Measurements from ENCODE around the gene GPR152. TPM values are rescaled to one million over a fixed set of nuclear protein-coding genes. Genes with fewer than 3 reads are reported as not detected.
"Not testable (repeated sequence)": the region's sequence is repeated elsewhere in the genome, so short reads cannot be mapped to it uniquely, and the experiment has no call there.

Gene GPR152
- total and polyA plus RNA-seq, 5 donors from 2014 or later = 0.13 to 0.84 (median 0.35) TPM; not detected in 1

GRCh38 chr11:67484847-67485311 is 32.4 kb upstream of the GPR152 start:
- peak overlapping the region; percentile 92 to 99 (median 96) for H3K4me3 Mint-ChIP-seq
- peak; percentile 40 to 69 (median 52) for DNase-seq
- H3K27me3 Mint-ChIP-seq = peaks cover 4% of the 10 kb centered on the region
- H3K27me3 ChIP-seq (ENCODE audit: control insufficient read depth, insufficient read depth, low read length) = no peaks in the 10 kb centered on the region
- H3K4me3 ChIP-seq (ENCODE audit: low read depth, low read length) = peak overlapping the region; percentile 86
- no peaks in the 10 kb centered on the region for H3K9me3 Mint-ChIP-seq
- ATAC-seq (ENCODE audit: low read depth in 2 of 2) = no peak
- H3K9me3 ChIP-seq (ENCODE audit: control insufficient read depth in 2 of 2, low read length in 2 of 2) = no peaks in the 10 kb centered on the region
- peak overlapping the region; percentile 92 for H3K27ac ChIP-seq (ENCODE audit: insufficient read depth, low read length, poor library complexity, severe bottlenecking)
- H3K4me1 ChIP-seq (ENCODE audit: control insufficient read depth, insufficient read depth, low read length, poor library complexity, severe bottlenecking) = peaks cover 67% of the 10 kb centered on the region
- H3K4me1 Mint-ChIP-seq = peaks cover 9 to 70% (median 50%) of the 10 kb centered on the region in 4 donors
- H3K36me3 Mint-ChIP-seq = peaks cover 18% of the 10 kb centered on the region
- H3K36me3 ChIP-seq (ENCODE audit: control insufficient read depth, insufficient read depth, low read length) = peaks cover 20% of the 10 kb centered on the region
- peak overlapping the region; percentile 99 to 100 (median 99) for H3K27ac Mint-ChIP-seq

GRCh38 chr11:67483831-67484665 is 31.5 kb upstream of the GPR152 start:
- no peaks in the 10 kb centered on the region for H3K9me3 Mint-ChIP-seq
- Histone ChIP-seq H3K4me3 (ENCODE audit: low read depth, low read length) (peak overlapping the region; percentile 86), H3K36me3 (ENCODE audit: control insufficient read depth, insufficient read depth, low read length) (peaks cover 12% of the 10 kb centered on the region), H3K9me3 (ENCODE audit: control insufficient read depth in 2 of 2, low read length in 2 of 2) (no peaks in the 10 kb centered on the region), H3K27me3 (ENCODE audit: control insufficient read depth, insufficient read depth, low read length) (no peaks in the 10 kb centered on the region), H3K27ac (ENCODE audit: insufficient read depth, low read length, poor library complexity, severe bottlenecking) (peak overlapping the region; percentile 92), H3K4me1 (ENCODE audit: control insufficient read depth, insufficient read depth, low read length, poor library complexity, severe bottlenecking) (peaks cover 67% of the 10 kb centered on the region)
- H3K27me3 Mint-ChIP-seq = peaks cover 4% of the 10 kb centered on the region
- peaks cover 14% of the 10 kb centered on the region for H3K36me3 Mint-ChIP-seq
- H3K27ac Mint-ChIP-seq = peak overlapping the region; percentile 99 to 100 (median 99)
- peaks cover 9 to 65% (median 46%) of the 10 kb centered on the region in 4 donors for H3K4me1 Mint-ChIP-seq
- H3K4me3 Mint-ChIP-seq = peak overlapping the region; percentile 92 to 99 (median 96)
- DNase-seq = peak in 2 of 3 donors; percentile 84 to 88
- ATAC-seq (ENCODE audit: low read depth in 2 of 2) = peak; percentile 52

DNA sequence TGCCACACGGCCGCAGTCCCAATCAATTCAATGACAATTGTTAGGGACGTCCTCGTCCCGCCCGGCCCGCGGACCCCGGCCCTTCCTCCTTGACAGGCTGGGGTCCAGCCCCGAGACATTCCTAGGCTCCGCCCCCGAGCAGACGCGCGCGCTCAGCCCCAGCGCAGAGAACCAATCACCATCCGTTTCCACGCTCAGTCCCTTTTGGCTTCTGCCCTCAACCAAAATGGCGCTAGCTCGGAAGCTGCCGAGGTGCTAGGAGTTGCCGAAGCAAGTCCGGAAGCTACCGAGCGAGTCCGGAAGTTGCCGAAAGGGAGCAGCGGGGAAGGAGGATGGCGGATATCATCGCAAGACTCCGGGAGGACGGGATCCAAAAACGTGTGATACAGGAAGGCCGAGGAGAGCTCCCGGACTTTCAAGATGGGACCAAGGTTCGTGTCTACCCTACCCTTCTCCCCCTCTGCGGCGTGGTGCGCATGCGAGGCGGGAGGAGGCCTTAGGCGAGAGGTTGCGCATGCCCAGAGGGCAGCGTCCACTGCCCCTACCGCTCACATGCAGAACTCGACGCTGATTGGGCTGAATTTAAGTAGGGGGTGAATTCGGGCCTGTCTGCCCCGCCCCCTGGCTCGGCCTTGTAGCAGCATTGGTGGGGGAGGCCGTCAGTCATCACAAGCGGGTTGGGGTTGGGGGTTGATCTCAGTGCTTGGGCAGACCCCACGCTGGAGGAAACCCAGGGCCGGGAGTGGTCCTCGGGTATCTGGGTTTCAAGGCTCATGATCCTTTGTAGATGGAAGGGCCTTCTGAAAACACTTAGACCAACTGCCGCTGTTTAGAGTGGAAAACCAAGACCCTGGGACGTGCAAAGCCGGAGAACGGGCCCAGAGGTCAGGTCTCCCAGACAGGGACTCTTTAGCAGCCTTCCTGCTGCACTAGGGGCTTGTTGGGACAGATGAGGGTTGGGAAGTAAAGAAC is 30.6 kb upstream of the GPR152 start, which contains the start of gene AIP:
Gene AIP, plus strand, starts transcription at position 200 of the 972 bp plus-strand sequence. Its CDS starts 133 bp downstream, at position 333.
- DNase-seq = peak; percentile 97 to 99 (median 98)
- H3K4me1 ChIP-seq (ENCODE audit: control insufficient read depth, insufficient read depth, low read length, poor library complexity, severe bottlenecking) = peaks cover 58% of the 10 kb centered on the region
- peak within 1 kb of the TSS; percentile 86 for H3K4me3 ChIP-seq (ENCODE audit: low read depth, low read length)
- Mint-ChIP-seq H3K27me3 (peaks cover 2% of the 10 kb centered on the region), H3K9me3 (no peaks in the 10 kb centered on the region), H3K27ac (peak within 1 kb of the TSS; percentile 99 to 100 (median 99)), H3K4me1 (peaks cover 9 to 57% (median 43%) of the 10 kb centered on the region in 4 donors), H3K4me3 (peak within 1 kb of the TSS; percentile 92 to 99 (median 96)), H3K36me3 (peaks cover 14% of the 10 kb centered on the region)
- no peaks in the 10 kb centered on the region for H3K27me3 ChIP-seq (ENCODE audit: control insufficient read depth, insufficient read depth, low read length)
- H3K9me3 ChIP-seq (ENCODE audit: control insufficient read depth in 2 of 2, low read length in 2 of 2) = no peaks in the 10 kb centered on the region
- ATAC-seq (ENCODE audit: low read depth in 2 of 2) = peak; percentile 83 to 86
- peak within 1 kb of the TSS; percentile 92 for H3K27ac ChIP-seq (ENCODE audit: insufficient read depth, low read length, poor library complexity, severe bottlenecking)
- peaks cover 6% of the 10 kb centered on the region for H3K36me3 ChIP-seq (ENCODE audit: control insufficient read depth, insufficient read depth, low read length)

DNA sequence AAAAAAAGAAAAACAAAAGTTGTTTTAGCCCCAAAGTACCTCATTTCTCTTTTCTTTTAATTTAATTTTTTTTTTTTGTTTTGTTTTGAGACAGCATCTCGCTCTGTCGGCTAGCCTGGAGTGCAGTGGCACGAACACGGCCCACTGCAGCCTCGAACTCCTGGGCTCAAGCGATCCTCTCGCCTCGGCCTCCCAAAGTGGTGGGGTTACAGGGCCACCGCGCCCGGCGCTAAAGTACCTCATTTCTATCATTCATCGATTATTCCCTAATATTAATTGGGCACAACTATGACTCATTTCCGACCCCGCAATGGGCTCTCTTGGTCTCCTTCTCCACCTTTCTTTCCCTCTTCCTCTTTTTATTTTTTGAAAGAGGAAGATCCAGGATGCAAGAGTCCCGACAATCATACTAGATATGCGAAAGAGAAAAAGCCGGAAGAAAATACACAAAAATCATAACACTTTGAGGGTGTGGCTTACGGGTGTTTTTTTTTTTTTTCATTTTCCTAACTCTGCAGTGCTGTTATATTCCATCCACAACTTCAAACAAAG is 29.8 kb upstream of the GPR152 start:
- Histone ChIP-seq H3K9me3 (ENCODE audit: control insufficient read depth in 2 of 2, low read length in 2 of 2) (no peaks in the 10 kb centered on the region), H3K4me1 (ENCODE audit: control insufficient read depth, insufficient read depth, low read length, poor library complexity, severe bottlenecking) (peaks cover 50% of the 10 kb centered on the region), H3K4me3 (ENCODE audit: low read depth, low read length) (peak overlapping the region; percentile 86), H3K27ac (ENCODE audit: insufficient read depth, low read length, poor library complexity, severe bottlenecking) (peak overlapping the region; percentile 92), H3K27me3 (ENCODE audit: control insufficient read depth, insufficient read depth, low read length) (no peaks in the 10 kb centered on the region), H3K36me3 (ENCODE audit: control insufficient read depth, insufficient read depth, low read length) (peaks cover 2% of the 10 kb centered on the region)
- no peaks in the 10 kb centered on the region for H3K27me3 Mint-ChIP-seq
- no peaks in the 10 kb centered on the region for H3K9me3 Mint-ChIP-seq
- peaks cover 6% of the 10 kb centered on the region for H3K36me3 Mint-ChIP-seq
- peak overlapping the region; percentile 99 to 100 (median 99) for H3K27ac Mint-ChIP-seq
- H3K4me1 Mint-ChIP-seq = peaks cover 9 to 49% (median 35%) of the 10 kb centered on the region in 4 donors
- peak; percentile 5 to 9 for ATAC-seq (ENCODE audit: low read depth in 2 of 2)
- DNase-seq = no peak
- peak overlapping the region; percentile 92 to 99 (median 96) for H3K4me3 Mint-ChIP-seq

- not testable (repeated sequence) for H3K4me3 ChIP-seq (ENCODE audit: low read depth, low read length); H3K9me3 ChIP-seq (ENCODE audit: control insufficient read depth in 2 of 2, low read length in 2 of 2); H3K36me3 Mint-ChIP-seq; H3K27ac ChIP-seq (ENCODE audit: insufficient read depth, low read length, poor library complexity, severe bottlenecking); H3K27me3 Mint-ChIP-seq; H3K9me3 Mint-ChIP-seq; H3K4me1 ChIP-seq (ENCODE audit: control insufficient read depth, insufficient read depth, low read length, poor library complexity, severe bottlenecking); H3K4me1 Mint-ChIP-seq; ATAC-seq (ENCODE audit: low read depth in 2 of 2); H3K27me3 ChIP-seq (ENCODE audit: control insufficient read depth, insufficient read depth, low read length); H3K36me3 ChIP-seq (ENCODE audit: control insufficient read depth, insufficient read depth, low read length); H3K27ac Mint-ChIP-seq; DNase-seq
- H3K4me3 Mint-ChIP-seq = peak overlapping the region in 1 of 4 donors; percentile 41
These were observed 25.0 kb upstream of the GPR152 start for GRCh38 chr11:67477344-67478050.

- H3K4me3 ChIP-seq (ENCODE audit: low read depth, low read length); H3K4me1 Mint-ChIP-seq; H3K27me3 ChIP-seq (ENCODE audit: control insufficient read depth, insufficient read depth, low read length); ATAC-seq (ENCODE audit: low read depth in 2 of 2); H3K9me3 Mint-ChIP-seq; H3K36me3 Mint-ChIP-seq; H3K27ac ChIP-seq (ENCODE audit: insufficient read depth, low read length, poor library complexity, severe bottlenecking); H3K36me3 ChIP-seq (ENCODE audit: control insufficient read depth, insufficient read depth, low read length); H3K27ac Mint-ChIP-seq; H3K9me3 ChIP-seq (ENCODE audit: control insufficient read depth in 2 of 2, low read length in 2 of 2); H3K27me3 Mint-ChIP-seq; H3K4me1 ChIP-seq (ENCODE audit: control insufficient read depth, insufficient read depth, low read length, poor library complexity, severe bottlenecking): not testable (repeated sequence)
- DNase-seq = peak in 1 of 3 donors; percentile 25
- H3K4me3 Mint-ChIP-seq = peak overlapping the region in 1 of 4 donors; percentile 41
These were observed 24.2 kb upstream of the GPR152 start for GRCh38 chr11:67476692-67477091.

Data from CD4-positive, CD25-positive, alpha-beta regulatory T cell (primary cell).